MCF 10A (cell line): Measurements from ENCODE around the gene CRYGN. TPM values are rescaled to one million over a fixed set of nuclear protein-coding genes. Genes with fewer than 3 reads are reported as not detected.

Experiments
- BruUV-seq: library from RNA; stranded (reverse); fragments of 400-500 nt; replicated peaks from 2 replicates; lab custom pipeline; 2021; lab: Mats Ljungman, UMichigan
- CTCF ChIA-PET: fragments of 300-600 bp; sonication (Branson Sonifier 250); formaldehyde crosslinking; extraction: SDS; loops from one replicate; lab custom pipeline; 2021; ENCODE audit warnings: antibody characterized with exemption, inconsistent platforms; lab: Yijun Ruan, JAX
- POLR2A ChIA-PET: fragments of 300-600, 350-650 bp; sonication (Branson Sonifier 250); formaldehyde crosslinking; extraction: SDS; loops from one replicate; lab custom pipeline; 2020; ENCODE audit warnings: antibody characterized with exemption, inconsistent platforms; lab: Yijun Ruan, JAX
- DNase-seq: peaks from one replicate; pipeline ENCODE4 v3.0.0-alpha.2; 2018; ENCODE audit not compliant: unreplicated experiment
- H3K27ac Mint-ChIP-seq: one replicate; pipeline ENCODE4 v1.8.0; 2022; ENCODE audit warnings: mild to moderate bottlenecking, low read depth, mixed read lengths; ENCODE audit not compliant: unreplicated experiment
- H3K27me3 Mint-ChIP-seq: one replicate; pipeline ENCODE4 v1.8.0; 2022; ENCODE audit warnings: mixed read lengths; ENCODE audit not compliant: insufficient read depth, unreplicated experiment
- H3K36me3 Mint-ChIP-seq: one replicate; pipeline ENCODE4 v1.8.0; 2022; ENCODE audit warnings: mild to moderate bottlenecking, moderate library complexity, mixed read lengths; ENCODE audit not compliant: insufficient read depth, unreplicated experiment
- H3K4me1 Mint-ChIP-seq: one replicate; pipeline ENCODE4 v1.8.0; 2022; ENCODE audit warnings: mixed read lengths; ENCODE audit not compliant: insufficient read depth, unreplicated experiment
- H3K4me3 Mint-ChIP-seq: one replicate; pipeline ENCODE4 v1.8.0; 2022; ENCODE audit warnings: mild to moderate bottlenecking, moderate library complexity, mixed read lengths; ENCODE audit not compliant: unreplicated experiment
- H3K9me3 Mint-ChIP-seq: one replicate; pipeline ENCODE4 v1.8.0; 2022; ENCODE audit warnings: mixed read lengths; ENCODE audit not compliant: unreplicated experiment
- intact Hi-C: fragments of 100-400 bp; cut with micrococcal nuclease; formaldehyde crosslinking; loops from 2 replicates; pipeline ENCODE4 v1.14.1; 2022
- total RNA-seq: library from RNA; stranded (reverse); gene quantifications from 2 replicates; pipeline ENCODE4 v1.2.3, GENCODE V29; 2022
- TF ChIP-seq, protein P1 (sequence below): fragments of 200-600 bp; IDR thresholded peaks from one replicate; pipeline ENCODE4 v1.8.0; 2022; ENCODE audit warnings: antibody characterized with exemption, mild to moderate bottlenecking; ENCODE audit not compliant: unreplicated experiment

Gene CRYGN
- total RNA-seq, 1 experiment from 2014 or later = not detected

DNA sequence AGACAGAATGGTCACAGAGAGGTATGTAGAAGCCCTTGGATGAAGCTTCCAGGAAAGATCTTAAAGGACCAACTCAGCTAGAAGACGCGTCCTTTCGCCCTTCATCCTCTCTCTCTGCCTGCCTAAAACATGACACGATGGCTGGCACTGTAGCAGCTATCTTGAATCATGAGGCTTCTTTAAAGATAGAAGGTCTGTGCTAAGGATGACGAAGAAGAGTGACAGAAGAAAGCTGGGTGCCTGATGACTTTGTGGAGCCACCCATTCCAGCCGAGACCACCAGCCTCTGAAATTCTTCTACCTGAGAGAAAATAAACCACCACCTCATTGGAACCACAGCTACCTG, 55.6 kb downstream of the CRYGN start:
- DNase-seq = no peak
- H3K27me3 Mint-ChIP-seq = peaks cover 6% of the 10 kb centered on the region
- no peaks in the 10 kb centered on the region for H3K4me1 Mint-ChIP-seq
- peaks cover 12% of the 10 kb centered on the region for H3K36me3 Mint-ChIP-seq
- POLR2A ChIA-PET = interaction anchor here (1.2 to 1.3 kb wide), 2 partner anchors 15 to 75 kb away, joined by 3 to 4 read pairs; no protein-coding TSS in a partner anchor
- H3K9me3 Mint-ChIP-seq = no peaks in the 10 kb centered on the region
- CTCF ChIA-PET = interaction anchor here (1.0 to 2.7 kb wide), 3 partner anchors 10 to 64 kb away, joined by 3 to 18 read pairs (median 4); no protein-coding TSS in a partner anchor
- intact Hi-C loops = no loop called here
- no peak overlapping the region for H3K4me3 Mint-ChIP-seq
- no TSS peak for BruUV-seq
- TF ChIP-seq, protein P1, sequence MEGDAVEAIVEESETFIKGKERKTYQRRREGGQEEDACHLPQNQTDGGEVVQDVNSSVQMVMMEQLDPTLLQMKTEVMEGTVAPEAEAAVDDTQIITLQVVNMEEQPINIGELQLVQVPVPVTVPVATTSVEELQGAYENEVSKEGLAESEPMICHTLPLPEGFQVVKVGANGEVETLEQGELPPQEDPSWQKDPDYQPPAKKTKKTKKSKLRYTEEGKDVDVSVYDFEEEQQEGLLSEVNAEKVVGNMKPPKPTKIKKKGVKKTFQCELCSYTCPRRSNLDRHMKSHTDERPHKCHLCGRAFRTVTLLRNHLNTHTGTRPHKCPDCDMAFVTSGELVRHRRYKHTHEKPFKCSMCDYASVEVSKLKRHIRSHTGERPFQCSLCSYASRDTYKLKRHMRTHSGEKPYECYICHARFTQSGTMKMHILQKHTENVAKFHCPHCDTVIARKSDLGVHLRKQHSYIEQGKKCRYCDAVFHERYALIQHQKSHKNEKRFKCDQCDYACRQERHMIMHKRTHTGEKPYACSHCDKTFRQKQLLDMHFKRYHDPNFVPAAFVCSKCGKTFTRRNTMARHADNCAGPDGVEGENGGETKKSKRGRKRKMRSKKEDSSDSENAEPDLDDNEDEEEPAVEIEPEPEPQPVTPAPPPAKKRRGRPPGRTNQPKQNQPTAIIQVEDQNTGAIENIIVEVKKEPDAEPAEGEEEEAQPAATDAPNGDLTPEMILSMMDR = no peak
- no peak overlapping the region for H3K27ac Mint-ChIP-seq

DNA sequence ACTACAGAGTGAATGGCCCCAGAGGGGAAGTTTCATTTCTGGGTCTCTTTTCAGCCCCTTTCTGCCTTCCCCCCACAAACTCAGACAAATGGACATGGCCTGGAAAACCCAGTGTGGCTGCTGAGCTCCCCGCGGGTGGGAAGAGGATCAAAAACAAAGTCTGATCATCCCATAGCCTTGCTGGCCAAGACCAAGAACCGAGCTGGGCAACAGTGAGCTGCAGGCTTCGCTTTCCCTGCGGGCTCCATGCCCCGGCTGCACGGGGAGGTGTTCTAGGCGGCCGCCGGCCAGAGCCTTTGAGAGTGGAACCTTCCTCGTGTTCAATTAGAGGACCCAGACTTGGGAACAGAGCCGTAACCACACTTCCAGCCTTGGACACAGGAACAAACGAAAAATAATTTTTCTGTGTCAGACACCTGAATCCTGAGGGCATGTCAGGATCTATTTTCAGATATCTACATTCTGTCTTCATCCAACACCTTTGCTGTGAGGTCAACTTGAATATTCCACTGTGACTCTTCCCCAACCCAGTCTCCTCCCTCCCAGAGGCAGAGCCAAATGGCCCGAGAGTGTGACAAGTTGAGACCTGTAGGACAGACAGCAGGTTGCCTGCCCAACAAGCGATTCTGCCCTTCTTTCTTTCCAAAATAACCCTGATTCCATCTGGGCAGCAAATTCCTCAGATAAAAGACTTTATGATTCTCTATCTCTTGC, 56.1 kb downstream of the CRYGN start:
- peak; percentile 73 for DNase-seq
- Mint-ChIP-seq H3K4me1 (no peaks in the 10 kb centered on the region), H3K4me3 (no peak overlapping the region), H3K27ac (no peak overlapping the region), H3K9me3 (no peaks in the 10 kb centered on the region), H3K27me3 (peaks cover under 1% of the 10 kb centered on the region), H3K36me3 (peaks cover 12% of the 10 kb centered on the region)
- CTCF ChIA-PET = interaction anchor here (0.7 to 2.7 kb wide), 6 partner anchors 9 to 379 kb away, joined by 3 to 18 read pairs (median 5); no protein-coding TSS in a partner anchor
- TF ChIP-seq, protein P1 = no peak
- intact Hi-C loops = no loop called here
- POLR2A ChIA-PET = interaction anchor here (1.2 to 1.3 kb wide), 2 partner anchors 16 to 76 kb away, joined by 3 to 4 read pairs; no protein-coding TSS in a partner anchor
- no TSS peak for BruUV-seq

DNA sequence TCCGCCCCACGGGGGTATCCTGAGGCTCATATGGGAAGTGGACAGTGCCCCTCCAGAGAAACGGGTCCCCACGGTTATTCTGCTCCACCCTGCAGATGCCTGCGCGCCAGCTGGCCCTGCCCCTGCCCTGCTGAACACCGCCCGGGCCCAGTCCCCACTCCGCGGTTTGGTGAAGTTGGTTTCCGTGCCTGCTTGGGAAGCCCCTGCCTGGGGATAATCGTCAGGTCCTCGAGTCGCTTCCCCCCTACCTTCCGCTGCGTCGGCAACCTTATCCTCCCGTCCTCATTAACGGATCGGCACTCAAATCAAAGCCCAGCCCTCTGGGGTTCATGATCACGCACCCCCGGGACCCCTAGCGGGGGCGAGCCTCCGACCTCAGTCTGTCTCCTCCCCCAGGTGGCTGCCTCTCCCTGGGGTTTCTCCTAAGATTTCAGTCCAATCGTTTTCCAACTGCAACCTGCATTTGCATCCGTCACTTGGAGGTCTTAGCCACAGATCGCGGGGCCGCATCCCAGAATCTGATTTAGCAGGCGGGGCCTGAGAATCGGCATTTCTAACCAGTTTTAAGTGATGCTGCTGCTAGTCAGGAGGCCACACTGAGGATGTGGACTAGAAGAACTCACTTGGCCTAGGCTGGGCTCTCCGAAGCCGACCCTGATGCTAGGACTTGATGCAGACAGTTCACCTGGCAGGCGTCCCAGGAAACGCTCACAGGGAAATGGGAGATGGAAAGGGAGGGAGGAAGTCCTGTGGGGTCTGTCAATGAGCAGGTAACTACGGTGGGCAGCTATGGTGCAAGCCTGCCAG, 57.7 kb downstream of the CRYGN start:
- CTCF ChIA-PET = interaction anchor here (0.6 to 2.7 kb wide), 4 partner anchors 11 to 502 kb away, joined by 3 to 18 read pairs (median 8); no protein-coding TSS in a partner anchor
- H3K4me3 Mint-ChIP-seq = no peak overlapping the region
- intact Hi-C loops = no loop called here

More for the DNA sequence above, 57.7 kb downstream of the CRYGN start:
- peaks cover 12% of the 10 kb centered on the region for H3K36me3 Mint-ChIP-seq
- TF ChIP-seq, protein P1 = no peak
- H3K27me3 Mint-ChIP-seq = no peaks in the 10 kb centered on the region
- no peak for DNase-seq
- no TSS peak for BruUV-seq
- H3K4me1 Mint-ChIP-seq = no peaks in the 10 kb centered on the region
- POLR2A ChIA-PET = no interaction called here
- H3K27ac Mint-ChIP-seq = no peak overlapping the region
- H3K9me3 Mint-ChIP-seq = no peaks in the 10 kb centered on the region
